Lower lobe of right lung (tissue), 2 donors: ENCODE data around the gene SQSTM1. TPM values are rescaled to one million over a fixed set of nuclear protein-coding genes. Genes with fewer than 3 reads are reported as not detected.
A peak's percentile ranks its signal among the peaks of the same experiment; 100 is the strongest.
"Not testable (repeated sequence)": the region's sequence is repeated elsewhere in the genome, so short reads cannot be mapped to it uniquely, and the experiment has no call there.

Experiments used
- ATAC-seq, 2 donors: fragments of 200-7000 bp; cut with Tn5 transposase; one replicate each; pipeline ENCODE4 v1.9.1; 2020 to 2022; ENCODE audit warnings: mild to moderate bottlenecking in 2 of 2, moderate library complexity in 2 of 2
- DNase-seq: peaks from one replicate; pipeline ENCODE4 v3.0.0-alpha.2; 2020
- H3K27ac ChIP-seq: fragments of 200-600 bp; one replicate; pipeline ENCODE4 v1.8.0; 2022
- H3K27me3 ChIP-seq: fragments of 200-600 bp; one replicate; pipeline ENCODE4 v1.8.0; 2022; ENCODE audit warnings: low read depth
- H3K36me3 ChIP-seq: fragments of 200-600 bp; one replicate; pipeline ENCODE4 v1.8.0; 2022; ENCODE audit warnings: mild to moderate bottlenecking
- H3K4me1 ChIP-seq: fragments of 200-600 bp; one replicate; pipeline ENCODE4 v1.8.0; 2022
- H3K4me3 ChIP-seq: fragments of 200-600 bp; one replicate; pipeline ENCODE4 v1.8.0; 2022; ENCODE audit warnings: mild to moderate bottlenecking
- H3K9me3 ChIP-seq: fragments of 200-600 bp; one replicate; pipeline ENCODE4 v1.8.0; 2022
- intact Hi-C: fragments of 100-400 bp; cut with DNase I; formaldehyde crosslinking; loops from one replicate; pipeline ENCODE4 v1.11.0; 2022
- total RNA-seq: library from RNA; stranded (reverse); fragmentation: NEBNext Ultra II Directional; extraction: Animal tissue kit (Norgen Biotek cat#: 25700); gene quantifications from one replicate; pipeline ENCODE4 v1.2.1, GENCODE V29; 2021
- TF ChIP-seq, protein P1 (sequence below): fragments of 200-600 bp; IDR thresholded peaks from one replicate; pipeline ENCODE4 v1.8.0; 2022; ENCODE audit warnings: antibody characterized with exemption, mild to moderate bottlenecking
- donor health status: DM: no; HTN: yes; CAD: no; lungs with severe emphysema.

SQSTM1 gene
- total RNA-seq, 1 donor from 2014 or later: 450 TPM

DNA sequence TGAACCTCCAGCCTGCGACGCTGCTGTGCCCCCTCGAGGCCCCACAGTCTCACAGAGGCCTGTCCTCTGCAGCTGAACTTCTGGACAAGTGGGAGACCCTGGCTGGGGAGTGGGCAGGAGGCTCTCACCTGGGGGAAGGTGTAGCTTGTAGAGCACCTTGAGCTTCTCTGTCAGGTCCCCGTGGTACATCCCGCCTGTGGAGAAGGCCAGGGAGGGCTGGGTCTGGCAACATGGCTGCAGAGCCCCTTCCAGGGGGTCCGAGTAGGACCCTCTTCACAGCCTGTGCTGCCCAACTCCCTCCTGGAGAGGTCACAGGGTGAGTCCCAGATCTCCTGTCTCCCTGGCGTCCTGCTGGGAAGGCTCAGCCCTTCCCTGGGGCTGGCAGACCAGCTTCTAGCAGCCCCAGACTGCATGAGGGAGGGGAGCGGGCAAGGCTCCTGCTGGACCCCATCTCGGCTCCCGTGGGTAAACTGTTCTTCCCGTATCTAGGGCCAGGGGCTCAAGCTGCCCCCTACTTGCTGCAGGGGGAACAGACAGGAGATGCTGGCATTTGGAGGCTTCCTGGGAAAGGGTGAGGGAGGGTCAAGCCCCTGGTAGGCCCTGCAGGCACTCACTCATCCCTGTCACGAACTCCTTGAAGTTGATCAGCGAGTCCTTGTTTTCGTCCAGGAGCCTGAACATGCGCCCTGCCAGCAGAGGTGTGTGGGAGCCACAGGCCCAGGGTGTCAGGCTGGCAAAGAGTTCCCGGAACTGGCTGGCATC, 49.1 kb downstream of the SQSTM1 start:
- intact Hi-C loops: no loop called here
- no peaks in the 10 kb centered on the region for H3K4me1 ChIP-seq
- no peak overlapping the region for H3K4me3 ChIP-seq
- H3K9me3 ChIP-seq: no peaks in the 10 kb centered on the region
- H3K27me3 ChIP-seq: no peaks in the 10 kb centered on the region
- peaks cover 81% of the 10 kb centered on the region for H3K36me3 ChIP-seq
- ATAC-seq (no peak), DNase-seq (no peak)
- TF ChIP-seq, protein P1, sequence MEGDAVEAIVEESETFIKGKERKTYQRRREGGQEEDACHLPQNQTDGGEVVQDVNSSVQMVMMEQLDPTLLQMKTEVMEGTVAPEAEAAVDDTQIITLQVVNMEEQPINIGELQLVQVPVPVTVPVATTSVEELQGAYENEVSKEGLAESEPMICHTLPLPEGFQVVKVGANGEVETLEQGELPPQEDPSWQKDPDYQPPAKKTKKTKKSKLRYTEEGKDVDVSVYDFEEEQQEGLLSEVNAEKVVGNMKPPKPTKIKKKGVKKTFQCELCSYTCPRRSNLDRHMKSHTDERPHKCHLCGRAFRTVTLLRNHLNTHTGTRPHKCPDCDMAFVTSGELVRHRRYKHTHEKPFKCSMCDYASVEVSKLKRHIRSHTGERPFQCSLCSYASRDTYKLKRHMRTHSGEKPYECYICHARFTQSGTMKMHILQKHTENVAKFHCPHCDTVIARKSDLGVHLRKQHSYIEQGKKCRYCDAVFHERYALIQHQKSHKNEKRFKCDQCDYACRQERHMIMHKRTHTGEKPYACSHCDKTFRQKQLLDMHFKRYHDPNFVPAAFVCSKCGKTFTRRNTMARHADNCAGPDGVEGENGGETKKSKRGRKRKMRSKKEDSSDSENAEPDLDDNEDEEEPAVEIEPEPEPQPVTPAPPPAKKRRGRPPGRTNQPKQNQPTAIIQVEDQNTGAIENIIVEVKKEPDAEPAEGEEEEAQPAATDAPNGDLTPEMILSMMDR: no peak
- no peak overlapping the region for H3K27ac ChIP-seq

DNA sequence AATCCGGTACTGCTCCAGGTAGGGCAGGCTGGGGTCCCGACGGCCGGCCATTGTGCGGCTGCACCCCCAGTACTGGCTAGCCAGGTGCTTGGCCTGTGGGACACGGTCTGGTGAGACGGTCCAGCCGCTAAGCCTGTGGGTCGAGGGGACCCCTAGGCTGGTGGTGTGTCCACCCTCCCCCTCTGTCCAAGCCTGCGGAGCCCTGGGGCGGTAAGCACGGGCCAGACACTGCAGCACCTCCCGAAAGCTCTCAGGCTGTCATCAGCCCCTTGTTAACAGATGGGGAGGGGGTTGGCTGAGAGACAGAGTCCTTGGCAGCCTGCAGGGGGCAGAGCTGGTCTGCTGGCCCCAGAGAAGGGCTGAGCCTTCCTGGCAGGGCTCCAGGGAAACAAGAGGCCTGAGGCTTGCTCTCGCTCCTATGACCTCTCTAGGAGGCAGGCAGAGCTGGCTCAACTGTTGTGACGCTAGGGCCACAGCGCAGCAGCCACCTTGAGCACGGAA, 49.7 kb downstream of the SQSTM1 start:
- DNase-seq (peak; percentile 79), ATAC-seq (peak; percentile 54 to 75)
- H3K4me3 ChIP-seq: no peak overlapping the region
- no peaks in the 10 kb centered on the region for H3K4me1 ChIP-seq
- no peak overlapping the region for H3K27ac ChIP-seq
- no peaks in the 10 kb centered on the region for H3K9me3 ChIP-seq
- intact Hi-C loops: no loop called here
- no peaks in the 10 kb centered on the region for H3K27me3 ChIP-seq
- peaks cover 81% of the 10 kb centered on the region for H3K36me3 ChIP-seq
- TF ChIP-seq, protein P1: peak; percentile 41

DNA sequence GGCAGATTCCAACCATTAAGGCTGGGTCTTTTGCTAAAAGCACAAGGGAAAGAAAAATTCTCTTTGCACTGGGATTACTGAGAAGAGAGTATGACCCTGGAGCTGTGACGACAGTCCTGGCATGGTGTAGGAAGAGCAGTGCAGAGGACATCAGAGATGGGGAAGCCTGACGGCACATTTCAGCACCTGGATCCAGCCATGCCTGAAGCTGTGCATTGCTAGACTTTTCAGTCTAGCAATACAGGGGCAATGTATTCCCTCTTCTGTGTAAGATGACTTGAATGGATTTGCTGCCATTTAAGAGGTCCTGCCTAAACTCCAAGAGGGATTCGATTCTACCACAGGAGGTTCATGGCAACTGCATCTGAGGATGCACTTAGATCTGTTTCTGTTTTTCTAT, 50.2 kb downstream of the SQSTM1 start:
- DNase-seq: no peak
- TF ChIP-seq, protein P1: no peak
- Histone ChIP-seq H3K27ac (no peak overlapping the region), H3K4me3 (no peak overlapping the region), H3K36me3 (peaks cover 82% of the 10 kb centered on the region), H3K27me3 (no peaks in the 10 kb centered on the region), H3K4me1 (no peaks in the 10 kb centered on the region), H3K9me3 (no peaks in the 10 kb centered on the region)
- intact Hi-C loops: no loop called here
- ATAC-seq: no peak

DNA sequence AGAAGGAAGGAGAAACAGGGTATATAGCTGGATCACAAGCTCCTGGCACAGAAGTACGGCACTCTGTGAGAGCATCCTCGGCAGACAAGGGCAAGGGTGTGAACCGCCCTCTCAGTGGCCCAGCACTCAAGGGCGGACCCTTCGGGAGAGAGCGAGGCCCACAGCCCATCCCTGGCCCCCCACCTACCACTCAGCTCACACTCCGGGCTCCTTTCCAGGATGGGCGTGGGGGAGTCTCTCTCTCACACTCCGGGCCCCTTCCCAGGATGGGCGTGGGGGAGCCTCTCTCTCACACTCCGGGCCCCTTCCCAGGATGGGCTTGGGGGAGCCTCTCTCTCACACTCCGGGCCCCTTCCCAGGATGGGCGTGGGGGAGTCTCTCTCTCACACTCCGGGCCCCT, 50.8 kb downstream of the SQSTM1 start:
- ATAC-seq, H3K27ac ChIP-seq, intact Hi-C loops, H3K4me3 ChIP-seq, H3K4me1 ChIP-seq, H3K27me3 ChIP-seq, H3K9me3 ChIP-seq, DNase-seq: not testable (repeated sequence)
- H3K36me3 ChIP-seq: peaks cover 83% of the 10 kb centered on the region

DNA sequence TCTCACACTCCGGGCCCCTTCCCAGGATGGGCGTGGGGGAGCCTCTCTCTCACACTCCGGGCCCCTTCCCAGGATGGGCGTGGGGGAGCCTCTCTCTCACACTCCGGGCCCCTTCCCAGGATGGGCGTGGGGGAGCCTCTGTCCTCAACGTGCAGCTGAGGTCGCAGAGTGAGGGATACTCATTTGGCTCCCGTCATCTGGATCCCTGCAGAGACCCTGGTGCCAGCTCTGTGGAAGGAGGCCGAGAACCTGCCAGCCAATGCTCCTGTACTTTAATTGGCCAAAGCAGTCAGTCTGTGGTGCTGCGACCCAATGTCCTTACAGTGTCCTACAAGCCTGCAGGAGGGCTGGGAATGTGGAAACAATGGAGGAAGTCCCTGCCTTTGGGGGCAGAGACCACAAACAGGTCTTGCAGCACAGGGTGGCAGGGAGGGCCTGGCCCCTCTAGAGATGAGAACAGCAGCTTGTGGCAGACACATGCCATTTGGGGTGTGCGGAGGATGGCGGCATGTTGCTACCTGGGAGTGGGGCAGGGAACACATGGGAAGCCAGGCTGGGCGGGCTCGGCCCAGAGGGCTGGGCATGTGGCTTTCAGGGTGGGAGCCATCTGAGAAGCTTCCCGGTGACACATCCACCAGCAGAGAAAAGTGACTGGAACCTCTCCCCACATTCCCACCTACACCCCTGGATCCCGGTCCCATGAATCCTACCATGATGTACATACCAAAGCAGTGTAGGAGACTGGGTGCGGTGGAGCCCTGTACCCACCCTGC, 51.5 kb downstream of the SQSTM1 start:
- DNase-seq: peak; percentile 24
- Histone ChIP-seq H3K27ac (no peak overlapping the region), H3K9me3 (no peaks in the 10 kb centered on the region), H3K4me3 (no peak overlapping the region), H3K36me3 (peaks cover 79% of the 10 kb centered on the region), H3K4me1 (no peaks in the 10 kb centered on the region), H3K27me3 (no peaks in the 10 kb centered on the region)
- ATAC-seq: no peak
- intact Hi-C loops: no loop called here
- TF ChIP-seq, protein P1: no peak
